22Rv1 (cell line): ENCODE data around the gene ERP44.
"Not testable (repeated sequence)": the region's sequence is repeated elsewhere in the genome, so short reads cannot be mapped to it uniquely, and the experiment has no call there.

Experiments used
- H3K27ac ChIP-seq: fragments of 450-650 bp; 2 replicates; pipeline ENCODE4 v1.5.1; 2017
- ZFX ChIP-seq: fragments of 450-650 bp; IDR thresholded peaks from 2 replicates; pipeline ENCODE4 v1.6.1; 2017; ENCODE audit warnings: antibody characterized with exemption, borderline replicate concordance
- TF ChIP-seq, protein P1 (sequence below): fragments of 450-650 bp; IDR thresholded peaks from 2 replicates; pipeline ENCODE4 v1.5.1; 2017; ENCODE audit warnings: mild to moderate bottlenecking

Gene ERP44

DNA sequence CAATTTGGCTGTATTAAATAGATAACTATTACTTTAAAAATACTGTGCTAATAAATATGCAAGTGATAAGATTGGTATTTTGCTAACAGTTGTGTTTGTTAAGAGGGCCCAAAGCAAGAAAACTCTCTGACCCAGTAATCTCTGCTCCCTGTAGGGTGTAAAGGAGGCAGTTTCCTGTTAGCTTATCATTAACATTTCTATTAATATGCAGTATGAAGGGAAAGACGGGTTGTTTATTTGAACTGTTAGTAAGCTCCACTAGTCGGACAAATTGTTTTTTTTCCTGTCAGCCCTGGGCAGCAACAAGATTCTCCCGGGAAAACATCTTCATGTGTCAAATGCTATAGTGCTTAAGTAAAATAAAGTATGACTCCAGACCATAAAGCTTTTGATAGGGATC lies 35.6 kb downstream of the ERP44 start:
- TF ChIP-seq, protein P1, sequence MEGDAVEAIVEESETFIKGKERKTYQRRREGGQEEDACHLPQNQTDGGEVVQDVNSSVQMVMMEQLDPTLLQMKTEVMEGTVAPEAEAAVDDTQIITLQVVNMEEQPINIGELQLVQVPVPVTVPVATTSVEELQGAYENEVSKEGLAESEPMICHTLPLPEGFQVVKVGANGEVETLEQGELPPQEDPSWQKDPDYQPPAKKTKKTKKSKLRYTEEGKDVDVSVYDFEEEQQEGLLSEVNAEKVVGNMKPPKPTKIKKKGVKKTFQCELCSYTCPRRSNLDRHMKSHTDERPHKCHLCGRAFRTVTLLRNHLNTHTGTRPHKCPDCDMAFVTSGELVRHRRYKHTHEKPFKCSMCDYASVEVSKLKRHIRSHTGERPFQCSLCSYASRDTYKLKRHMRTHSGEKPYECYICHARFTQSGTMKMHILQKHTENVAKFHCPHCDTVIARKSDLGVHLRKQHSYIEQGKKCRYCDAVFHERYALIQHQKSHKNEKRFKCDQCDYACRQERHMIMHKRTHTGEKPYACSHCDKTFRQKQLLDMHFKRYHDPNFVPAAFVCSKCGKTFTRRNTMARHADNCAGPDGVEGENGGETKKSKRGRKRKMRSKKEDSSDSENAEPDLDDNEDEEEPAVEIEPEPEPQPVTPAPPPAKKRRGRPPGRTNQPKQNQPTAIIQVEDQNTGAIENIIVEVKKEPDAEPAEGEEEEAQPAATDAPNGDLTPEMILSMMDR: no peak
- no peak for TF ChIP-seq ZFX
- no peak overlapping the region for H3K27ac ChIP-seq

DNA sequence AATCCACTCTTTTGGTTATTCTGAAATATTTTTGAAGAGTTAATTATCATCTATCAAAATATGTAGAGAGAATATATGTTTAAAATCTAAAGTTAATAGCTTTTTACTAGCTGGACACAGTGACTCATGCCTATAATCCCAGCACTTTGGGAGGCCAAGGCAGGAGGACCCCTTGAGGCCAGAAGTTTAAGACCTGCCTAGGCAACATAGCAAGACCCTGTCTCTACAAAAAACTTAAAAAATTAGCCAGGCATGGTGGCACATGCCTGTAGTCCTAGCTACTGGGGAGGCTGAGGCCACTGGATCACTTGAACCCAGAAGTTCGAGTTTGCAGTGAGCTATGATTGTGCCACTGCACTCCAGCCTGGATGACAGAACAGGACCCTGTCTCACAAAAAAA lies 36.1 kb downstream of the ERP44 start:
- not testable (repeated sequence) for H3K27ac ChIP-seq

DNA sequence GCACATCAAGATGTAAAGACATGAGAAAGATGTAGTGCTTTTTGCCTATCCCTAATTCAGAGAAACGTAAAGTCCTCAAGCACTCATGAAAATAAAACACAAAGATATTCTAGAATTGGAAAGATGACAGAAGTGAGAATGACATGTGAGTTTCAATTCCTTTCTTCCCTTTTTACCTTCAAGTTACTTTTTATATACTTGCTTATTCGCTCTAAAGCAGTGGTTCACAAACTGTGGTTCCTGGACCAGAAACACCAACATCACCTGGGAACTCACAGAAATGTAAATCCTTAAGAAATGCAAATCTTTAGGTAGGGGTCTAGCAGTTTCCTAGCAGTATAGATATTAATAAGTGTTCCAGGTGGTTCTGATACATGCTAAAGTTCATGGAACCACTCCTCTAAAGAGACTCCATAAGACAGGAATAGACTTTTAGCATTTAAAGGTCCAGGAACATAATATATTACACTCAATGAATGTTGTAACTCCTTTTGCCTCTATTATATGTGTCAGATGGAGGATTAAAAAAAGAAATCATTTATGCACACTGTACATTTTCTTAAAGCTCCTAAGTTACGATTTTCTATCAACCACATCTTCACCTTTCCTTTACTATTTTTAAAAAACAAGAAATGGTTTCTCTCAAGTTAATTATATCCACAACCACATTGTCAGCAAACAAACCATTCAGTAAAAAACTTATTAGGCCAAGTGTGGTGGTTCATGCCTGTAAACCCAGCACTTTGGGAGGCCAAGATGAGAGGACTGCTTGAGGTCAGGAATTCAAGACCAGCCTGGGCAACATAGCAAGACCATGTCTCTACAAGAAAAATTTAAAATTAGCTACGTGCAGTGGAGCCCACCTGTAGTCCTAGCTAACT lies 39.9 kb downstream of the ERP44 start:
- H3K27ac ChIP-seq: no peak overlapping the region
- no peak for TF ChIP-seq ZFX
- TF ChIP-seq, protein P1: no peak

DNA sequence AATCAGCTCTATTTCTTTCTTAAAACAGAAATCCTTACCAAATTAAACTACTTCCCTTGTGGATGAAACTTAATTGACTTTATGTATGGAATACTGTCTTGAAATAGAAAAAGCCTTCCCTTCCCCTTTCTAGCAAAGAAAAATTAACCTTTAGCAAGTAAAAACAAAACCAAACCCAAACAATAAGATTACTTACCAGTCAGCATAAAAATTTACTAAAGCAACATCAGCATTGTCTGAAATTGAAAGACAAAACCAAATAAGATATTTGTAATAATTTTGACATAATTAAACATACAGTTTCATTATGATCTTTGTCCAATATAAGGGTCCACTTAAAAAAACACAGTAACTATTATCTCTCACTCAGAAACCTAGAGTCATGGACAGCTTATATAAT lies 41.2 kb downstream of the ERP44 start:
- H3K27ac ChIP-seq: no peak overlapping the region
- TF ChIP-seq, protein P1: no peak
- TF ChIP-seq ZFX: no peak

DNA sequence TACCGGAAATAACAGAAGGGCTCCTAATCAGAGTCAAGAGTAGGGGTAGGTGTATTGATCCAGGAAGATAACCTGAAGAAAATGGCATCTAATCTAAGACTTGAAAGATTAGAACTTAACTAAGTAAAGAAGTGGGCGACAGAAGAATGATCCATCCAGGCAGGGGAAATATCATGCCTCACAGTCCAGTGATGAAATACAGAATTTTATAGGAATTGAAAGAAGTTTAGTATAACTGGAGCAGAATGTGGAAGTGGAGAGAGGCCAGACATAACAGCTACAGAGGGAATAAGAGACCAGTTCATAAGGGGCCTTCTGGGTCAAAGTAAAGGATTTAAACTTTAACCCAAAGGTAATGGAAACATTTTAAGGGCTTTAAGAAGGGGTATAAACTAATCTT lies 42.2 kb downstream of the ERP44 start:
- TF ChIP-seq, protein P1: no peak
- no peak for TF ChIP-seq ZFX
- H3K27ac ChIP-seq: no peak overlapping the region

DNA sequence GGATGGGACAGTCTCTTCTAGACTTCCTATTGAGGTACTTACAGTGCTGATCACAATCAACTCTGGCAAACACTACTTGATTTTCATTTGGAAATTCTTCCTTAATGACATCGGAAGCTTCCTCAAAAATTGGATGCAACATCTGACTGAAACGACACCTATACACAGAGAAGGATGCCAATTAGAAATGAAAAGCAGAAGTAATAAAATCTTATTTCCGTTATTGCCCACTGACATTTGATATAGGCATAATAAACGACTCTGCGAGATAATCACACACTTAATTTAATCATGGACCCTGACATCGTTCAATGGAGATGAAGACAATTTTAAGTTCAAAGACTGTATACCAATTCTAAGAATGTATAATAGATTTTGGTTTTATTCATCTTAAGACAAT lies 46.4 kb downstream of the ERP44 start:
- TF ChIP-seq ZFX: no peak
- TF ChIP-seq, protein P1: no peak
- H3K27ac ChIP-seq: no peak overlapping the region

DNA sequence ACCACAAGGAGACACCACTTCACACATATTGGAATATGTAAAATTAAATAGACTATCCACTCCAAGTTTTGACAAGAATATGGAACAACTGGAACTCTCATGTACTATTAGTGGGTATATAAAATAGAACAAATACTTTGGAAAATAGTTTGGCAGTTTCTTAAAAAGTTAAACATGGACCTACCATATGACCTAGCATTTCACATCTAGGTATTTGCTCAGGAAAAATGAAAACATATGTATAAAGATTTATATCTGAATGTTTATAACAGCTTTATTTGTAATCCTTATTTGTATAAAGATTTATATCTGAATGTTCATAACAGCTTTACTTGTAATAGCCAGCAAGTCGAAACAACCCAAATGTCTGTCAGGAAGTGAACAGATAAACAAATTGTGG lies 49.2 kb downstream of the ERP44 start:
- H3K27ac ChIP-seq: no peak overlapping the region
- TF ChIP-seq, protein P1: no peak
- TF ChIP-seq ZFX: no peak
